Measurements from ENCODE around the gene RBM48. TPM values are rescaled to one million over a fixed set of nuclear protein-coding genes. Genes with fewer than 3 reads are reported as not detected.
A peak's percentile ranks its signal among the peaks of the same experiment; 100 is the strongest.
"Not testable (repeated sequence)": the region's sequence is repeated elsewhere in the genome, so short reads cannot be mapped to it uniquely, and the experiment has no call there.

RBM48 gene
- 10 to 100 TPM in 3 of 4 donors, 1 to 10 TPM in 1; 3.8 to 24.1 (median 16.6) TPM for total RNA-seq

- TF ChIP-seq CTCF (IDR thresholded peaks at IDR 0.05) (peak; percentile 16 to 67 (median 42)), POLR2A (IDR thresholded peaks at IDR 0.05) (peak; percentile 21 to 55)
- H3K4me1 ChIP-seq = no peaks in the 10 kb centered on the region
- intact Hi-C loops (cut with DNase I; ENCODE audit: low total_unique reads) = no loop called here
- DNase-seq = peak; percentile 95 to 96
- H3K9me3 ChIP-seq = no peaks in the 10 kb centered on the region
- no peaks in the 10 kb centered on the region for H3K27me3 ChIP-seq
- peak within 1 kb of the TSS; percentile 90 to 92 for H3K27ac ChIP-seq
- peak within 1 kb of the TSS; percentile 86 to 98 for H3K4me3 ChIP-seq
- no peaks in the 10 kb centered on the region for H3K36me3 ChIP-seq
These were observed at the start of gene RBM48, which contains the start of gene PEX1 for GRCh38 chr7:92528188-92528957. TSS of gene RBM48 (plus strand) at chr7:92528795. CDS start at chr7:92528814, 19 bp downstream. TSS of gene PEX1 (minus strand) at chr7:92528520. CDS start at chr7:92528435, 85 bp downstream.

- H3K27ac ChIP-seq; H3K9me3 ChIP-seq; H3K4me1 ChIP-seq; H3K36me3 ChIP-seq; H3K4me3 ChIP-seq; DNase-seq; H3K27me3 ChIP-seq; intact Hi-C loops (cut with DNase I; ENCODE audit: low total_unique reads): not testable (repeated sequence)
These were observed 49.4 kb upstream of the RBM48 start for GRCh38 chr7:92479146-92479545.

- intact Hi-C loops (cut with DNase I; ENCODE audit: low total_unique reads); H3K9me3 ChIP-seq; H3K27ac ChIP-seq; H3K4me3 ChIP-seq; H3K4me1 ChIP-seq; H3K27me3 ChIP-seq; DNase-seq; H3K36me3 ChIP-seq: not testable (repeated sequence)
These were observed 45.0 kb upstream of the RBM48 start for GRCh38 chr7:92483624-92484023.

- intact Hi-C loops (cut with DNase I; ENCODE audit: low total_unique reads); H3K9me3 ChIP-seq; H3K4me1 ChIP-seq; H3K27me3 ChIP-seq; H3K4me3 ChIP-seq; H3K27ac ChIP-seq; DNase-seq; H3K36me3 ChIP-seq: not testable (repeated sequence)
These were observed 44.4 kb upstream of the RBM48 start for GRCh38 chr7:92484226-92484625.

- no peaks in the 10 kb centered on the region for H3K27me3 ChIP-seq
- H3K9me3 ChIP-seq = no peaks in the 10 kb centered on the region
- H3K4me3 ChIP-seq = no peak overlapping the region
- TF ChIP-seq POLR2A (IDR thresholded peaks at IDR 0.05) (no peak), CTCF (IDR thresholded peaks at IDR 0.05) (no peak)
- H3K27ac ChIP-seq = no peak overlapping the region
- no peak for DNase-seq
- no peaks in the 10 kb centered on the region for H3K36me3 ChIP-seq
- intact Hi-C loops (cut with DNase I; ENCODE audit: low total_unique reads) = no loop called here
- H3K4me1 ChIP-seq = no peaks in the 10 kb centered on the region
These were observed 43.2 kb upstream of the RBM48 start for GRCh38 chr7:92485267-92485892.

- no peaks in the 10 kb centered on the region for H3K27me3 ChIP-seq
- H3K36me3 ChIP-seq = no peaks in the 10 kb centered on the region
- H3K4me1 ChIP-seq = no peaks in the 10 kb centered on the region
- no peak overlapping the region for H3K27ac ChIP-seq
- H3K4me3 ChIP-seq = no peak overlapping the region
- H3K9me3 ChIP-seq = no peaks in the 10 kb centered on the region
- intact Hi-C loops (cut with DNase I; ENCODE audit: low total_unique reads) = no loop called here
- no peak for DNase-seq
- no peak for TF ChIP-seq POLR2A (IDR thresholded peaks at IDR 0.05)
- no peak for TF ChIP-seq CTCF (IDR thresholded peaks at IDR 0.05)
These were observed 42.6 kb upstream of the RBM48 start for GRCh38 chr7:92485974-92486373.

All from uterus (tissue), 4 donors.